Panc1 (cell line): ENCODE data around the gene DHRS3. TPM values are rescaled to one million over a fixed set of nuclear protein-coding genes. Genes with fewer than 3 reads are reported as not detected.

Source experiments
- ATAC-seq: fragments of 200-7000 bp; cut with Tn5 transposase; 2 replicates; pipeline ENCODE4 v1.9.1; 2020; ENCODE audit warnings: mild to moderate bottlenecking, moderate library complexity
- BruUV-seq: library from RNA; stranded (reverse); fragments of 400-500 nt; replicated peaks from 2 replicates; lab custom pipeline; 2021; lab: Mats Ljungman, UMichigan
- CTCF ChIA-PET: fragments of 300-600 bp; sonication (Branson Sonifier 250); formaldehyde crosslinking; loops from one replicate; lab custom pipeline; 2022; ENCODE audit warnings: antibody characterized with exemption; lab: Charles Lee
- POLR2A ChIA-PET: fragments of 300-600 bp; sonication (Branson Sonifier 250); formaldehyde crosslinking; loops from one replicate; lab custom pipeline; 2022; ENCODE audit warnings: antibody characterized with exemption; lab: Charles Lee
- DNase-seq: peaks from one replicate; pipeline ENCODE4 v3.0.0-alpha.2; 2010; ENCODE audit warnings: low read depth, low spot score
- H3K27ac ChIP-seq: 2 replicates; pipeline ENCODE4 v1.5.1; 2011; ENCODE audit warnings: mild to moderate bottlenecking, low read length, inconsistent platforms
- H3K27me3 ChIP-seq: fragments of 200-500 bp; sonication (Bioruptor generic); 2 replicates; pipeline ENCODE4 v1.6.0; 2014; ENCODE audit warnings: low read length, inconsistent platforms; ENCODE audit not compliant: control insufficient read depth, insufficient read depth
- H3K36me3 ChIP-seq: fragments of 200-500 bp; sonication (Bioruptor generic); 2 replicates; pipeline ENCODE4 v1.5.1; 2014; ENCODE audit warnings: inconsistent platforms, mild to moderate bottlenecking, low read length, moderate library complexity; ENCODE audit not compliant: control insufficient read depth, insufficient read depth
- H3K4me1 ChIP-seq: 2 replicates; pipeline ENCODE4 v1.5.1; 2011; ENCODE audit warnings: inconsistent platforms, mild to moderate bottlenecking, low read length, moderate library complexity; ENCODE audit not compliant: control insufficient read depth, insufficient read depth
- H3K4me3 ChIP-seq, 2 experiments: 2 replicates each; pipeline ENCODE4 v1.5.1; 2011 to 2012; ENCODE audit warnings: low read depth in 2 of 2, low read length in 2 of 2, mild to moderate bottlenecking in 2 of 2, inconsistent platforms in 1 of 2, moderate library complexity in 1 of 2
- H3K9me3 ChIP-seq: fragments of 200-500 bp; sonication (Bioruptor generic); 2 replicates; pipeline ENCODE4 v1.5.1; 2014; ENCODE audit warnings: low read depth, mild to moderate bottlenecking, inconsistent platforms, low read length, moderate library complexity; ENCODE audit not compliant: control insufficient read depth, insufficient read depth
- CTCF ChIP-seq: fragments of 450-650 bp; IDR thresholded peaks from 2 replicates; pipeline ENCODE4 v1.5.1; 2017; ENCODE audit warnings: mild to moderate bottlenecking
- POLR2AphosphoS5 ChIP-seq: IDR thresholded peaks from 2 replicates; pipeline ENCODE4 v1.6.1; 2012; ENCODE audit warnings: mild to moderate bottlenecking, low read depth, low read length, moderate library complexity
- REST ChIP-seq, 2 experiments: IDR thresholded peaks; 2 replicates each; pipeline ENCODE4 v1.6.1; 2011 to 2012; ENCODE audit warnings: low read depth in 2 of 2, control low read depth in 1 of 2, low read length in 1 of 2, mild to moderate bottlenecking in 1 of 2, moderate library complexity in 1 of 2; ENCODE audit not compliant: insufficient read depth in 1 of 2
- TCF7L2 ChIP-seq: IDR thresholded peaks from 2 replicates; pipeline ENCODE4 v1.6.1; 2011; ENCODE audit warnings: mild to moderate bottlenecking, low read depth, low read length, inconsistent platforms
- in situ Hi-C: cut with HindIII; loops from 2 replicates; pipeline ENCODE4 v1.10.0; 2016; ENCODE audit warnings: low sequenced_read_pairs, low pct_unique_long_range_greater_than_20kb
- intact Hi-C: fragments of 100-400 bp; cut with micrococcal nuclease; formaldehyde crosslinking; loops from one replicate; pipeline ENCODE4 v1.10.0; 2022; ENCODE audit not compliant: unreplicated experiment
- total RNA-seq: library from RNA; stranded (reverse); gene quantifications from one replicate; pipeline ENCODE4 v1.2.1, GENCODE V29; 2021; ENCODE audit not compliant: unreplicated experiment

The DHRS3 gene
- total RNA-seq, 1 experiment from 2014 or later: 113 TPM

- no peak overlapping the region for H3K4me3 ChIP-seq
- peaks cover under 1% of the 10 kb centered on the region; the same call in 1 of the 2 replicates for H3K36me3 ChIP-seq
- peaks cover 11% of the 10 kb centered on the region; the same call in 1 of the 2 replicates for H3K9me3 ChIP-seq
- H3K27me3 ChIP-seq: no peaks in the 10 kb centered on the region
- H3K4me1 ChIP-seq: peaks cover 16% of the 10 kb centered on the region
- peak overlapping the region; percentile 84 for H3K27ac ChIP-seq
- intact Hi-C loops: no loop called here
- in situ Hi-C loops: no loop called here
- CTCF ChIA-PET: no interaction called here
- POLR2A ChIA-PET: no interaction called here
- TF ChIP-seq REST (IDR thresholded peaks at IDR 0.05; ENCODE audit: insufficient read depth in 1 of 2, low read depth in 2 of 2, low read length in 1 of 2) (no peak), POLR2AphosphoS5 (peak; percentile 63; the same call in 1 of the 2 replicates)
- no TSS peak for BruUV-seq
- peak; percentile 18; the same call in 1 of the 2 replicates for ATAC-seq
- no peak for DNase-seq
These were observed 51.3 kb downstream of the DHRS3 start for GRCh38 chr1:12566484-12567287.

- in situ Hi-C loops: no loop called here
- CTCF ChIA-PET: no interaction called here
- BruUV-seq: no TSS peak
These were observed 52.1 kb downstream of the DHRS3 start for GRCh38 chr1:12565966-12566352.

More at GRCh38 chr1:12565966-12566352, 52.1 kb downstream of the DHRS3 start:
- H3K4me3 ChIP-seq: no peak overlapping the region
- H3K9me3 ChIP-seq: peaks cover 11% of the 10 kb centered on the region; the same call in 1 of the 2 replicates
- H3K4me1 ChIP-seq: peaks cover 16% of the 10 kb centered on the region
- no peaks in the 10 kb centered on the region for H3K27me3 ChIP-seq
- POLR2A ChIA-PET: no interaction called here
- H3K27ac ChIP-seq: peak overlapping the region; percentile 37; the same call in 1 of the 2 replicates
- ATAC-seq (peak; percentile 69), DNase-seq (no peak)
- no peaks in the 10 kb centered on the region for H3K36me3 ChIP-seq
- intact Hi-C loops: no loop called here
- no peak for TF ChIP-seq TCF7L2
- no peak for TF ChIP-seq POLR2AphosphoS5
- TF ChIP-seq REST (IDR thresholded peaks at IDR 0.05; ENCODE audit: insufficient read depth in 1 of 2, low read depth in 2 of 2, low read length in 1 of 2): no peak
- TF ChIP-seq CTCF: no peak
